EL (cell line): ENCODE data around the gene LSM10.
A peak's percentile ranks its signal among the peaks of the same experiment; 100 is the strongest.

ENCODE experiments used
- DNase-seq: peaks from one replicate; pipeline ENCODE4 v3.0.0-alpha.2; 2016

Gene LSM10

GRCh38 chr1:36382231-36382630, 15.5 kb downstream of the LSM10 start:
- DNase-seq = no peak

DNA sequence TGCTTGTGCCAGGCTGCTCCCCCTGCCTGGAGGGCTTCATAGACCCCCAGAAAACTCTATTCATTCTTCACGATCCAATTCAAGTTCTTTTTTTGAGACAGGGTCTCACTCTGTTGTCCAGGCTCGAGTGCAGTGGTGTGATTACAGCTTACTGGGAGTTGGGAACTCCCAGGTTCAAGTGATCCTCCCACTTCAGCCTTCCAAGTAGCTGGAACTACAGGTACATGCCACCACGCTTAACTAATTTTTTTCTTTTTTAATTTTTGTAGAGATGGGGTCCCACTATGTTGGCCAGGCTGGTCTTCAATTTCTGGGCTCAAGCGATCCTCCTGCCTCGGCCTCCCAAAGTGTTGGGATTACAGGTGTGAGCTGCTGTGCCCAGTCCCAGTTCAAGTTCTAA, 16.3 kb downstream of the LSM10 start:
- no peak for DNase-seq

- DNase-seq = no peak
Observed at GRCh38 chr1:36380782-36381181, 16.9 kb downstream of the LSM10 start.

- no peak for DNase-seq
Observed at GRCh38 chr1:36380143-36380619, 17.5 kb downstream of the LSM10 start.

DNA sequence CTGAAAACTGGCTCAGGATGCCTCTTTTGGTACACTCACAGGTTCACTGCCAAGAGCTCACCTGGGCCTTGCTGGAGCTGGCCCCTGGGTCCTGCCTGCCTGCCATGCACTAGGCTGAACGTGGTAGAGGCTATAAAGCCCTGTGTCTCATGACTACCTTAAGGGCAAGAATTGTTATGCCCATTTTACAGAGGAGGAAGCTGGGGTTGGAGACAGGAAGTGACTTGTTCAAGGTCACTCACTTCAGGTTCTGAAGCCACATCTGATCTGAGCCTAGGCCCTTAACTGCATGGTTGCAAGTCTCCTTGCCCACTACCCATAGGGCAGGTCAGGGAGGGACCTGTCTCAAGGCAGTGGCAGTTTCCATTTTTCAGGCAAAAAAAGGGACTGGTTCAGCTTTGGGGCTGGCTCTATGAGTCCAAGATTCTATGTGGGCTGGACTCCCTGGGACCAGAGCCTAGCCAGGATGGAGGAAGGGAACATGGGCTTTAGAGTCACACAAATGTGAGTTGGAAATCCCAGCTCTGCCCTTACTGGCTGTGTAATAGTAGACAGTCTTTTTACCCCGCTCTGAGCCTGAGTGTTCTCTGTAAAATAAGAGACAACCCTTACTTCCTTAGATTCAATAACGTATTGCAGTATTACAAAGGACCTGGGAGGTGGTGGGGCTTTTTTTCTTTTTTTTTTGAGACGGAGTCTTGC, 19.8 kb downstream of the LSM10 start:
- DNase-seq = no peak

DNA sequence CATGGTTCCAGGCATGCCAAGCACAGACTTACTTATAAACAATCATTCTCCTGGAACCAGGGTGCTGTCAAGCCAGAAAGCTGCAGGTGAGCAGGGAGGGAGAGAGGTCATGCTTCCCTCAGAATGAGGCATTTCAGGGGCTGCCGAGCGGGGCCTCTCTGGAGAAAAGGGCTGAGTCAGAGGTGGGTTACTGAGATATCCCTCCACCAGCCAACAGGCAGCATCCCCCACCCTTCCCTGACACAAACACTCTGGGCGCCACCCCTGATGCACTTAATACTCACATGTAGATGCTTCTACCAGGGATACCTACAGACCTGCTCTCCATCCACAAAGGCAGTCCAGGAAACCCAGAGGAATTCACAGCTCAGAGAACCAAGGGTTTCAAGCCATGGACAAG, 25.1 kb downstream of the LSM10 start:
- DNase-seq = no peak

- peak; percentile 74 for DNase-seq
Observed at GRCh38 chr1:36369061-36369861, 28.4 kb downstream of the LSM10 start.

GRCh38 chr1:36367798-36368197, 29.9 kb downstream of the LSM10 start:
- no peak for DNase-seq

DNA sequence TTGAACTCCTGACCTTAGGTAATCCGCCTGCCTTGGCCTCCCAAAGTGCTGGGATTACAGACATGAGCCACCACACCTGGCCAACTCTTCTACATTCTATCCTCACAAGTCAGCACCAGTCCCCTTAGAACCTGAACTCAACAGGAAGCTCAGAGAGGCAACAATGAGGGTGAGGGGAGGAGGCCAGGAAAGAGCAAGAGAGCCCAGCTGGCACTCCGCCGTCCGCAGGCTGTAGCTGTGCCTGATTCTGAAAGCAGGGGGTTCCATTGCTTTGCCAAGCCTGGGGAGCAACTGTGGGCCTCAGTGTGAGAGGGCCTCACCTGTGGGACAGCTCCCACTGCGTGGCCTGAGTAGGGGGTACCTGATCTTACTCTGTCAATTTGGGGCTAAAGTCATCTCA, 30.6 kb downstream of the LSM10 start:
- DNase-seq = no peak

GRCh38 chr1:36366091-36366661, 31.5 kb downstream of the LSM10 start:
- peak; percentile 55 for DNase-seq

DNA sequence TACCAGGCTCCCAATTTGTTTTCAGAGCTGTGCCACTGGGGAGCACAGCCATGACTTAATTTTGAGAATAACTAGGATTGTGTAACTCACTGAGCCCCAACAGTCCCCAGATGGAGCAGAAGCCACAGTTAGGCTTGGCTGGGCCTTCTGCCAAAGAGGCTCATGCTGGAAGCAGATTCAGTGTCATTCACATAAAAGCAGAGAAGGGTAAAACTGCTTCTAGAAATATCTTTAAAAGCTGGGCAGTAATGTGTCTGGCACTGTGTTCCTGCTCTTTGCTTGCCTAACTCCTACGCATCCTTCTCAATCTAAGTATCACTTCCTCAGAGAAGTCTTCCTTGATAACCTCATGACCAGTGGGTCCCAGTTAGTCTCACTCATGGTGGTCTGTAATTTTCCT, 32.3 kb downstream of the LSM10 start:
- DNase-seq = peak; percentile 78

GRCh38 chr1:36359911-36360550, 37.7 kb downstream of the LSM10 start:
- DNase-seq = no peak

GRCh38 chr1:36359383-36359782, 38.3 kb downstream of the LSM10 start:
- no peak for DNase-seq

DNA sequence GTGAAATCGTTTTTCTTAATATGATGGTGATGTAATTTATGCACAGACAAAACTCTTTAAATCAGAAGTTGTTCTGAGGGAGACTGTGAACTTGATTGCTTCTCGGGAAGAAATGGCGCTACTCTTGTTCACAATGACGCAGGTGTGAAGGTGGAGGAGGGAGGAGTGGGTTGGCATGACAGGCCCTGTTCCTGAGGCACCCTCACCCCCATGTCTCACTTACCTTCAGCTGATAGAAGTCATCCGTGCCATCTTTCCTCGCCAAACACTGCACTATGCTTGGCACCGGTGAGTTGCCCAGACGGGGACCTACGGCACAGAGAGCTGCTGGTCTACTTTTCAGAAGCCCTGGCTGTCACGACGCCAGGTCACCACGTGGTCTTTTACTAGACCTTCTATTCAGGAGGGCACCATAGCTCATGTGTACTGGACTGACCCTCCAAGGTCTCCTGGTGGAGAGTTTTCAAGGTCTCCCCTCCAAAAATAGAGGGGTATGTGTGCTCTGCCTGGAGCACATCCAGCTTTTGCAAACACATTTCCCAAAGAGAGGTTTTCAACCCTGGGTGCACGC, 39.1 kb downstream of the LSM10 start:
- no peak for DNase-seq

DNA sequence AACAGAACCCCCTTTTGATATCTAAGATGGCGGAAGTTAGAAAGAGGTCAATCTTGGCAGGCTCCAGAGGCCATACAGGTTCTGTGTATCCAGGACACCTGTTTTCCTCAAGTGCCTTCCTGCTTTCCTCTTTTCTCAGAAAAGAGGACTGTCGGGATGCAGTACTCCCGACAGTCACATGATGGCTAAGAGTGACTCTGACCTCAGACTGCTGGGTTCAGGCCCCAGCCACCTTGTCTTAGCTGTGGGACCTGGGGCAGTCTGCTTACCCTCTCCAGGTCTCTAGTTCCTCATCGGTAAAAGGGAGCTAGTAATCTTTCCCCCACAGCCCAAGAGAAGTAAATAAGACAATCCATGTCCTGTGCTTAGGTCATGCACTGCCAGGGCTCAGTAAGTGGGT, 41.9 kb downstream of the LSM10 start:
- DNase-seq = no peak

DNA sequence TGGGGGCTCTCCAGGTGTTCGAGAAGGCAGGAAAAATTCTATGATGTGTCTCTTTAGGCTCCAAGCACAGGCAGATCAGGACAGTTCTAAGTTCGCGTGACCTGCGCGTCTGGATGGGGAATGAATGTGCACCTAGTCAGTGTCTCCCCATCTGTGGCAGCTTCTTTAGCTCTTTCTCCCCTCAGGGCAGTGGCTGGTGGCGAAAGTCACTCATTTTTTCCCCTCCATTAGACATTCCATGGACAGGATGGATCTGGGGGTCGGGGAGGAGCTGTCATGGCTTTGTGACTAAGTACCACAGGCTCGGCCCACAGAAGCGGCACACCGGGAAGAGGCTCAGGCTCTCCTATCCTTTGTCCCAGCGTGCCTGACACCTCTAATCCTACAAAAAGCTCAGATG, 43.2 kb downstream of the LSM10 start:
- no peak for DNase-seq

DNA sequence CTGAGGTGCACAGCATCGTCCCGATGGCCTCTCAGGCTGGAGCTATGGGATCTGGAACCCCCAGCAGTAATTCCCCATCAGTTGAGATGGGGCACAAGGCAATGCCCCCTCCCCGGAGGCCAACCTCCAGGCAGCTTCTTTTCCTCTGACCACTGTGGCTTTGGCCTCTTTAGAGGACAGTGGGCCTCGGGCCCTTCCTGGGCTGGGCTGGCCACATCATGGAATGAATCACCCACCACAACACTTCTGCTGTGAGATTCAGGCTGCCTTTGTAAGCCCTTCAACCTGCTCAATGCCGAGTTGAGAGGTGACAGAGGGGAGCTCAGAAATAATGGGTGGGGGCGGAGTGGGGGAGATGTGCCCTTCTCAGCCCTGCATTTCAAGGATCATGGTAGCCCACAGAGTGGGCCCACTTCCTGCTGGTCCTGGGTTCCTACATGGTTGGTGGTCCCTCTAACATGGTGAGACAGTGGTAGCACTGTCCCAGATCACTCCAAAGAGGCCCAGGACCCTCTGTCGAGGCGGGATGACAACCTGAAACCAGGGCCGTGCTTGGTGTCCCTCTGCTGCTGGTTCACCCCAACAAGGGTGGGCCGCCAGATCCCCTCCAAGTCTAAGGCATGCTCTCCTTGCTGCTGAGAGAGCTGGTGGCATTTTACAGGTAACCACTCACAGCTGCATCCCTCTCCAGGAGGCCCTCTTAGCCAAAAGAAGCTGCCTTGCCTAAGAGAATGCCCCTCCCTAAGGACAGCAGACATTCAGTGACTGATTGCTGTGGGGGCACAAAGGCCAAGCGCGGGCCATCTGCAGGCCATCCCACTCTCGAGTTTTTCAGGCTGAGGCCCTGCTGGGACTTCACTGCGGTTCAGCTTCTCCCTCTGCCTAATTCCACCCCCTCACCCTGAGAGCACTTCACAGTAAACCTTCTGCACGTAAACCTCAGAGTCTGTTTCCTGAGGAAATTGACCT, 44.5 kb downstream of the LSM10 start:
- DNase-seq = peak; percentile 89

- peak; percentile 93 for DNase-seq
Observed at GRCh38 chr1:36352125-36352909, 45.4 kb downstream of the LSM10 start.

DNA sequence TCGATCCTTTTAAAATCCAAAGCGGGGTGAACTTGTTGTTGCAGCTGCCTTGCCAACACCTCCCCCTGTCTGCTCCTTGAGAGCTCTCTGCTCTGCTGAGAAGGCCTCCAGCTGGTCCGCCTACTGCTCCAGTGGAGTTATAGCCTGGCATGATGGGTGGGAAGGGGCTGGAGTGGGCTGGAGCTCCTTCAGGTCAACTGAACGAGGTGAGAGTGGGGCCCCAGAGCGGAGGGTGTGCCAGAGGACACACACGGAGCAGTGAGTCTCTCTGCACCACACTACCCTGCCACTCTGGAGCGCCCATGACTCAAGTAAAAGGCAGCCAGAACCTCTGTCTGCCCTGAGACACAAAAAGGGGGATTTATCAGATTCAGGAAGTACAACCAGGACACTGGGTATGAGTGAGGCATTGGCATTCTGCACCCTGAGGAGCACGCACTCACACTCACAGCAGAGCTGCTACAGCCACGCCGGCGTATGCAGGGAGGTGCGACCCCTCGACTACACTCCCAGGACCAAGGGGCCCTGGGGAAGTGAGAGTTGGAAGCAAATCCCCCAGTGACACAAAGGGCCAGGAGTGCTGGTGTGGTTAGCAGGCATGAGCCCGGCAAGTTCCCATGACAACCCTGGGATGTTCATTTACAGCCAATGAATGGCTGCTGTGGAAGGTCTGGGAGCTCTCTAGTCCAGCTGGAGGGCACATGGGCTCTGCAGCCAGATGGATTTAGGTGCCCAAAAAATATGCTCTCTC, 46.3 kb downstream of the LSM10 start:
- peak; percentile 96 for DNase-seq

GRCh38 chr1:36350659-36351226, 47.0 kb downstream of the LSM10 start:
- peak; percentile 95 for DNase-seq
